HUES64 (cell line): Measurements from ENCODE around the gene AHDC1.
A peak's percentile ranks its signal among the peaks of the same experiment; 100 is the strongest.

ENCODE experiments used
- H3K27ac ChIP-seq: 2 replicates; pipeline ENCODE4 v1.7.0; 2013; ENCODE audit warnings: low read depth, low read length, inconsistent platforms
- H3K27me3 ChIP-seq: 2 replicates; pipeline ENCODE4 v1.6.1; 2013; ENCODE audit warnings: mild to moderate bottlenecking, low read length; ENCODE audit not compliant: insufficient read depth
- H3K36me3 ChIP-seq: 2 replicates; pipeline ENCODE4 v1.6.1; 2013; ENCODE audit warnings: mild to moderate bottlenecking, low read length; ENCODE audit not compliant: insufficient read depth
- H3K4me1 ChIP-seq: 2 replicates; pipeline ENCODE4 v1.6.1; 2013; ENCODE audit warnings: mild to moderate bottlenecking, low read length, moderate library complexity; ENCODE audit not compliant: insufficient read depth
- H3K4me3 ChIP-seq: 2 replicates; pipeline ENCODE4 v1.5.1; 2013; ENCODE audit warnings: mild to moderate bottlenecking, low read length, moderate library complexity
- H3K9ac ChIP-seq: 2 replicates; pipeline ENCODE4 v1.6.1; 2013; ENCODE audit warnings: mild to moderate bottlenecking, low read depth, low read length
- H3K9me3 ChIP-seq: 2 replicates; pipeline ENCODE4 v1.6.1; 2013; ENCODE audit warnings: low read depth, low read length; ENCODE audit not compliant: insufficient read depth
- WGBS: fragments of 150-250, 120-280 bp; methylation state at CpG from one replicate; pipeline ENCODE4 v1.1.7; 2013; ENCODE audit warnings: missing lambda C conversion rate; 5-methylcytosine and 5-hydroxymethylcytosine counted together

The AHDC1 gene

GRCh38 chr1:27564710-27565649 lies 39.0 kb downstream of the AHDC1 start:
- Histone ChIP-seq H3K27me3 (no peaks in the 10 kb centered on the region), H3K4me3 (no peak overlapping the region), H3K9ac (no peak overlapping the region), H3K27ac (no peak overlapping the region), H3K4me1 (peaks cover 72% of the 10 kb centered on the region), H3K9me3 (no peaks in the 10 kb centered on the region), H3K36me3 (no peaks in the 10 kb centered on the region)
- WGBS, result 92% methylated on average over 26 of the region's 26 CpGs

GRCh38 chr1:27563591-27564471 lies 40.1 kb downstream of the AHDC1 start:
- Histone ChIP-seq H3K27ac (0 out of 2 replicates have a peak overlapping the region, but pooled peaks have one; percentile 6), H3K9ac (no peak overlapping the region), H3K4me3 (no peak overlapping the region), H3K27me3 (no peaks in the 10 kb centered on the region), H3K9me3 (no peaks in the 10 kb centered on the region), H3K36me3 (no peaks in the 10 kb centered on the region), H3K4me1 (peaks cover 65% of the 10 kb centered on the region)
- WGBS, result 62% methylated on average over 9 of the region's 10 CpGs

GRCh38 chr1:27563341-27563590 lies 40.7 kb downstream of the AHDC1 start:
- Histone ChIP-seq H3K4me1 (peaks cover 70% of the 10 kb centered on the region), H3K27ac (no peak overlapping the region), H3K4me3 (no peak overlapping the region), H3K9ac (no peak overlapping the region), H3K36me3 (no peaks in the 10 kb centered on the region), H3K9me3 (no peaks in the 10 kb centered on the region), H3K27me3 (no peaks in the 10 kb centered on the region)
- WGBS, result 66% methylated on average over 4 of the region's 4 CpGs

GRCh38 chr1:27562534-27563340 lies 41.2 kb downstream of the AHDC1 start:
- Histone ChIP-seq H3K9me3 (no peaks in the 10 kb centered on the region), H3K4me1 (peaks cover 70% of the 10 kb centered on the region), H3K27ac (no peak overlapping the region), H3K4me3 (no peak overlapping the region), H3K36me3 (no peaks in the 10 kb centered on the region), H3K9ac (no peak overlapping the region), H3K27me3 (no peaks in the 10 kb centered on the region)
- WGBS, result 81% methylated on average over 18 of the region's 18 CpGs

GRCh38 chr1:27562021-27562420 lies 41.9 kb downstream of the AHDC1 start:
- peaks cover 68% of the 10 kb centered on the region for H3K4me1 ChIP-seq
- WGBS, result 75% methylated on average over 20 of the region's 20 CpGs
- no peaks in the 10 kb centered on the region for H3K9me3 ChIP-seq
- H3K4me3 ChIP-seq, result no peak overlapping the region
- H3K27ac ChIP-seq, result no peak overlapping the region
- no peaks in the 10 kb centered on the region for H3K27me3 ChIP-seq
- H3K9ac ChIP-seq, result no peak overlapping the region
- H3K36me3 ChIP-seq, result no peaks in the 10 kb centered on the region

- Histone ChIP-seq H3K27ac (no peak overlapping the region), H3K9me3 (no peaks in the 10 kb centered on the region)
Observed at GRCh38 chr1:27561124-27561899, 42.6 kb downstream of the AHDC1 start.

GRCh38 chr1:27560268-27561123 lies 43.4 kb downstream of the AHDC1 start:
- Histone ChIP-seq H3K4me1 (peaks cover 64% of the 10 kb centered on the region), H3K9ac (no peak overlapping the region), H3K9me3 (no peaks in the 10 kb centered on the region), H3K4me3 (no peak overlapping the region), H3K27me3 (no peaks in the 10 kb centered on the region), H3K36me3 (no peaks in the 10 kb centered on the region), H3K27ac (no peak overlapping the region)
- WGBS, result 79% methylated on average over 11 of the region's 13 CpGs

More at GRCh38 chr1:27561124-27561899, 42.6 kb downstream of the AHDC1 start:
- Histone ChIP-seq H3K9ac (no peak overlapping the region), H3K4me1 (peaks cover 65% of the 10 kb centered on the region), H3K4me3 (no peak overlapping the region), H3K36me3 (no peaks in the 10 kb centered on the region), H3K27me3 (no peaks in the 10 kb centered on the region)
- 80% methylated on average over 8 of the region's 9 CpGs for WGBS

- Histone ChIP-seq H3K4me3 (no peak overlapping the region), H3K9me3 (no peaks in the 10 kb centered on the region), H3K27ac (no peak overlapping the region), H3K4me1 (peaks cover 58% of the 10 kb centered on the region), H3K9ac (peak overlapping the region; percentile 24; the same call in 1 of the 2 replicates), H3K36me3 (peaks cover 3% of the 10 kb centered on the region; the same call in 1 of the 2 replicates), H3K27me3 (no peaks in the 10 kb centered on the region)
- 81% methylated on average over 8 of the region's 8 CpGs for WGBS
Observed at GRCh38 chr1:27559466-27560030, 44.4 kb downstream of the AHDC1 start.

- Histone ChIP-seq H3K4me3 (no peak overlapping the region), H3K27me3 (no peaks in the 10 kb centered on the region), H3K36me3 (peaks cover 12% of the 10 kb centered on the region; the same call in 1 of the 2 replicates), H3K27ac (peak overlapping the region; percentile 44; the same call in 1 of the 2 replicates), H3K9ac (no peak overlapping the region), H3K9me3 (no peaks in the 10 kb centered on the region), H3K4me1 (peaks cover 45% of the 10 kb centered on the region)
- 70% methylated on average over 11 of the region's 11 CpGs for WGBS
Observed at GRCh38 chr1:27557596-27558340, 46.2 kb downstream of the AHDC1 start.
